ENCODE data around the gene CTXN2.

The CTXN2 gene

GRCh38 chr15:48239334-48239733, 47.9 kb downstream of the CTXN2 start:
- no peaks in the 10 kb centered on the region for H3K9me2 ChIP-seq (replicated peaks; ENCODE audit: insufficient read depth, low read length)
- H3K4me2 ChIP-seq (ENCODE audit: low read depth, low read length, poor library complexity, severe bottlenecking), result no peak overlapping the region
- no peak overlapping the region for H2AFZ ChIP-seq (ENCODE audit: low read depth, low read length, severe bottlenecking)
- no peaks in the 10 kb centered on the region for H4K20me1 ChIP-seq (ENCODE audit: low read depth, low read length)
- TF ChIP-seq, protein P1, sequence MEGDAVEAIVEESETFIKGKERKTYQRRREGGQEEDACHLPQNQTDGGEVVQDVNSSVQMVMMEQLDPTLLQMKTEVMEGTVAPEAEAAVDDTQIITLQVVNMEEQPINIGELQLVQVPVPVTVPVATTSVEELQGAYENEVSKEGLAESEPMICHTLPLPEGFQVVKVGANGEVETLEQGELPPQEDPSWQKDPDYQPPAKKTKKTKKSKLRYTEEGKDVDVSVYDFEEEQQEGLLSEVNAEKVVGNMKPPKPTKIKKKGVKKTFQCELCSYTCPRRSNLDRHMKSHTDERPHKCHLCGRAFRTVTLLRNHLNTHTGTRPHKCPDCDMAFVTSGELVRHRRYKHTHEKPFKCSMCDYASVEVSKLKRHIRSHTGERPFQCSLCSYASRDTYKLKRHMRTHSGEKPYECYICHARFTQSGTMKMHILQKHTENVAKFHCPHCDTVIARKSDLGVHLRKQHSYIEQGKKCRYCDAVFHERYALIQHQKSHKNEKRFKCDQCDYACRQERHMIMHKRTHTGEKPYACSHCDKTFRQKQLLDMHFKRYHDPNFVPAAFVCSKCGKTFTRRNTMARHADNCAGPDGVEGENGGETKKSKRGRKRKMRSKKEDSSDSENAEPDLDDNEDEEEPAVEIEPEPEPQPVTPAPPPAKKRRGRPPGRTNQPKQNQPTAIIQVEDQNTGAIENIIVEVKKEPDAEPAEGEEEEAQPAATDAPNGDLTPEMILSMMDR (IDR thresholded peaks at IDR 0.05; ENCODE audit: insufficient read depth, low read length, poor library complexity, severe bottlenecking), result no peak
- no peak for TF ChIP-seq EZH2phosphoT487 (conservative IDR thresholded peaks at IDR 0.05; ENCODE audit: low read length)
- no peaks in the 10 kb centered on the region for H3K27me3 ChIP-seq (ENCODE audit: low read length)
- H3F3A ChIP-seq (ENCODE audit: insufficient read depth), result no peaks in the 10 kb centered on the region
- H3K9me3 ChIP-seq (ENCODE audit: insufficient read depth, low read length), result no peaks in the 10 kb centered on the region
- H3K79me2 ChIP-seq (ENCODE audit: insufficient read depth, low read length), result no peaks in the 10 kb centered on the region
- H3K36me3 ChIP-seq (ENCODE audit: low read length), result no peaks in the 10 kb centered on the region
- no peak overlapping the region for H3K27ac ChIP-seq (ENCODE audit: low read depth, low read length)
- H3K4me3 ChIP-seq (ENCODE audit: insufficient read depth, low read length, poor library complexity, severe bottlenecking), result no peak overlapping the region
- no peak overlapping the region for H3K9ac ChIP-seq (ENCODE audit: low read length)

- no peaks in the 10 kb centered on the region for H3K36me3 ChIP-seq (ENCODE audit: low read length)
- H4K20me1 ChIP-seq (ENCODE audit: low read depth, low read length), result no peaks in the 10 kb centered on the region
- TF ChIP-seq, protein P1 (IDR thresholded peaks at IDR 0.05; ENCODE audit: insufficient read depth, low read length, poor library complexity, severe bottlenecking), result no peak
- no peak for TF ChIP-seq EZH2phosphoT487 (conservative IDR thresholded peaks at IDR 0.05; ENCODE audit: low read length)
- no peaks in the 10 kb centered on the region for H3F3A ChIP-seq (ENCODE audit: insufficient read depth)
- no peak overlapping the region for H3K4me2 ChIP-seq (ENCODE audit: low read depth, low read length, poor library complexity, severe bottlenecking)
- H3K79me2 ChIP-seq (ENCODE audit: insufficient read depth, low read length), result no peaks in the 10 kb centered on the region
- H3K9me2 ChIP-seq (replicated peaks; ENCODE audit: insufficient read depth, low read length), result no peaks in the 10 kb centered on the region
- no peak overlapping the region for H3K9ac ChIP-seq (ENCODE audit: low read length)
- H3K4me3 ChIP-seq (ENCODE audit: insufficient read depth, low read length, poor library complexity, severe bottlenecking), result no peak overlapping the region
- H2AFZ ChIP-seq (ENCODE audit: low read depth, low read length, severe bottlenecking), result no peak overlapping the region
- no peaks in the 10 kb centered on the region for H3K27me3 ChIP-seq (ENCODE audit: low read length)
- H3K27ac ChIP-seq (ENCODE audit: low read depth, low read length), result no peak overlapping the region
- no peaks in the 10 kb centered on the region for H3K9me3 ChIP-seq (ENCODE audit: insufficient read depth, low read length)
These were observed 50.5 kb downstream of the CTXN2 start for GRCh38 chr15:48242015-48242414.

DNA sequence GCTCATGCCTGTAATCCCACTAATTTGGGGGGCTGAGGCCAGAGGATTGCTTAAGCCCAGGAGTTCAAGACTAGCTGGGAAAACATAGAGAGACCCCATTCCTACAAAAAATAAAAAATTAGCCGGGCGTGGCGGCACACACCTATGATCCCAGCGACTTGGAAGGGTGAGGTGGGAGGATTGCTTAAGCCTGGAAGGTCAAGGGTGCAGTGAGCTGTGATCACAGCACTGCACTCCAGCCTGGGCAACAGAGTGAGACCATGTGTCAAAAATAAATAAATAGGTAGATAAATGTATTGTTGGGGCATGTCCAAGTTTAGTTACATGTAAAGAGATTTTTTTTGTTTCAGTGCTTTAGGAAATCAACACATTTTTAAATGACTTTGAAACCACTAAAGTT, 51.1 kb downstream of the CTXN2 start:
- no peak overlapping the region for H2AFZ ChIP-seq (ENCODE audit: low read depth, low read length, severe bottlenecking)
- no peaks in the 10 kb centered on the region for H3K79me2 ChIP-seq (ENCODE audit: insufficient read depth, low read length)
- no peak for TF ChIP-seq EZH2phosphoT487 (conservative IDR thresholded peaks at IDR 0.05; ENCODE audit: low read length)
- TF ChIP-seq, protein P1 (IDR thresholded peaks at IDR 0.05; ENCODE audit: insufficient read depth, low read length, poor library complexity, severe bottlenecking), result no peak

More for the DNA sequence above, 51.1 kb downstream of the CTXN2 start:
- Histone ChIP-seq H4K20me1 (ENCODE audit: low read depth, low read length) (no peaks in the 10 kb centered on the region), H3K4me2 (ENCODE audit: low read depth, low read length, poor library complexity, severe bottlenecking) (no peak overlapping the region), H3K4me3 (ENCODE audit: insufficient read depth, low read length, poor library complexity, severe bottlenecking) (no peak overlapping the region), H3K9me2 (replicated peaks; ENCODE audit: insufficient read depth, low read length) (no peaks in the 10 kb centered on the region), H3K27me3 (ENCODE audit: low read length) (no peaks in the 10 kb centered on the region), H3K36me3 (ENCODE audit: low read length) (no peaks in the 10 kb centered on the region), H3F3A (ENCODE audit: insufficient read depth) (no peaks in the 10 kb centered on the region), H3K9me3 (ENCODE audit: insufficient read depth, low read length) (no peaks in the 10 kb centered on the region), H3K27ac (ENCODE audit: low read depth, low read length) (no peak overlapping the region), H3K9ac (ENCODE audit: low read length) (no peak overlapping the region)
